NCI-H2227 (cell line): ENCODE data around the gene HORMAD1.
"Not testable (repeated sequence)": the region's sequence is repeated elsewhere in the genome, so short reads cannot be mapped to it uniquely, and the experiment has no call there.

Experiments used
- DNase-seq: peaks from one replicate; lab custom pipeline; 2025; ENCODE audit not compliant: unreplicated experiment; lab: John Stamatoyannopoulos, UW

The HORMAD1 gene, protein sequence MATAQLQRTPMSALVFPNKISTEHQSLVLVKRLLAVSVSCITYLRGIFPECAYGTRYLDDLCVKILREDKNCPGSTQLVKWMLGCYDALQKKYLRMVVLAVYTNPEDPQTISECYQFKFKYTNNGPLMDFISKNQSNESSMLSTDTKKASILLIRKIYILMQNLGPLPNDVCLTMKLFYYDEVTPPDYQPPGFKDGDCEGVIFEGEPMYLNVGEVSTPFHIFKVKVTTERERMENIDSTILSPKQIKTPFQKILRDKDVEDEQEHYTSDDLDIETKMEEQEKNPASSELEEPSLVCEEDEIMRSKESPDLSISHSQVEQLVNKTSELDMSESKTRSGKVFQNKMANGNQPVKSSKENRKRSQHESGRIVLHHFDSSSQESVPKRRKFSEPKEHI

DNA sequence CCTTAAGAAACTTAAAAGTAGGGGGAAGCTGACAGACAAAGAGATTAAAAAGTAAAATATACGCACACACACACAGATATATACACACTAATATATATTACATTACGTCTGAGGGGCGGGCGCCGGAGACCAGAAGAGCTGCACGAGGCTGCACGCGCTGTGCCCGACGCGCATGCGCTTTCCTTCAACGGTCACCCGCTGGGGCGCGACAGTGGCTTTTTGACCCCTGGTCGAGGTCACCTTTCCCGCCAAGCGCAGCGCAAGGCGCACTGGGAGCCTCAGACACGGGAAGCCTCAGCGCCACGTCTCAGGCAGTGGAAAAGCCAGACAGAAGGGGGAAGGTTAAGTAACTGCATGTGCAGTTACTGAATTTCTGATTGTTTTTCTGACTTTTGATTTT is at the start of gene HORMAD1:
HORMAD1 (minus strand) TSS at position 193 of the 400 bp plus-strand sequence. CDS start 1,390 bp downstream, outside the sequence.
- no peak for DNase-seq

DNA sequence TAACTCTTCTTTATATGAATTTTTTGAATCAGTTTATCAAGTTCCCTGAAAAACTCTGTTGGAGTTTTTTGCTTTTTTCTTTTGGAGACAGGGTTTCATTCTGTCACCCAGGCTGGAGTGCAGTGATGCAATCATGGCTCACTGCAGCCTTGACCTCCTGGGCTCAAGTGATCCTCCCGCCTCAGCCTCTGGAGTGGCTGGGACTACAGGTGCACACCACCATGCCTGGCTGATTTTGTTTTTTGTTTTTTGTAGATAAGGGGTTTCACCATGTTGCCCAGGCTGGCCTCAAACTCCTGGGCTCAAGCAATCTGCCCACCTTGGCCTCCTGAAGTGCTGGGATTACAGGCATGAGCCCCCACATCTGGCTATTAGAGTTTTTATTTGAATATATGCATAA is 47.0 kb upstream of the HORMAD1 start:
- not testable (repeated sequence) for DNase-seq

DNA sequence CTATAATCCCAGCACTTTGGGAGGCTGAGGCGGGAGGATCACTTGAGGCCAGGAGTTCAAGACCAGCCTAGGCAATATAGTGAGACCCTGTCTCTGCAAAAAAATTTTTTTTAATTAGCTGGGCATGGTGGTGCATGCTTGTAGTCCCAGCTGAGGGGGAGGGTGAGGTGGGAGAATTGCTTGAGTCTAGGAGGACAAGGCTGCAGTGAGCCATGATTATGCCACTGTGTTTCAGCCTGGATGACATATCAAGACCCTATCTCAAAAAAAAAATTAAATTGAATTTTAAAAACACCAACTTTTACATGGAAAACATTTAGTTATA is 45.2 kb upstream of the HORMAD1 start:
- not testable (repeated sequence) for DNase-seq

DNA sequence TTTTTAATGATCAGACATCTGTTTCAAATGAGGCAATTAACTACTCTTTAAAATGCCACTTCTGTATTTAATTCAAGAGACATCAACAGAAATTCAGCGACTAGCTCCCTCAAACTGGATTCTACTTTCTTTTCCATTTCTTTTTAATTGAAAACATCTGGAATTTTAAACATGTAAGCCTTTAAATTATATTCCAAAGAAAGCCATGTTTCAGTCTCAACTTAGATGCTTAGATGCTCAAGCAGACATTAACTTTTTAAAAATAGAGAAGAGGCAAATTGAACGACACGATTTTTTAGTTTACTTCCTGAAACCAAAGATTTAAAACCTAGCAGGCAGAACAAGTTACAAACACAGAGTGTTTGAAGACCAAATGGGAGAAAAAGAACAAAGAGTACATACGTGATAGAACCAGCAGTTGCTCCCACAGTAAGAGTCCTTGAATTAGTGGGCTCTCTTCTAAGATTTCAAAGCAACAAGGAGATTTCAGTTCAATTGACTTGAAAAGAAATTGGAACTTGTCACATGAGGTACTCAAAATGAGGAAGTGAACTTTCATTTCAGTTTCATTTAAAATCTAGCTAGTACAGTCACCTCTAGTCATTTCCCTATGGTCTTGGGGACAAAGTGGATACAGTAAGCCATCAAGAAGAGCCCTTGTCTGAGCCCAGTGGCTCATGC is 44.7 kb upstream of the HORMAD1 start, which contains the start of gene CTSS:
CTSS (minus strand) TSS at position 483 of the 681 bp plus-strand sequence. CDS start 1,015 bp downstream, outside the sequence.
- DNase-seq, result no peak

DNA sequence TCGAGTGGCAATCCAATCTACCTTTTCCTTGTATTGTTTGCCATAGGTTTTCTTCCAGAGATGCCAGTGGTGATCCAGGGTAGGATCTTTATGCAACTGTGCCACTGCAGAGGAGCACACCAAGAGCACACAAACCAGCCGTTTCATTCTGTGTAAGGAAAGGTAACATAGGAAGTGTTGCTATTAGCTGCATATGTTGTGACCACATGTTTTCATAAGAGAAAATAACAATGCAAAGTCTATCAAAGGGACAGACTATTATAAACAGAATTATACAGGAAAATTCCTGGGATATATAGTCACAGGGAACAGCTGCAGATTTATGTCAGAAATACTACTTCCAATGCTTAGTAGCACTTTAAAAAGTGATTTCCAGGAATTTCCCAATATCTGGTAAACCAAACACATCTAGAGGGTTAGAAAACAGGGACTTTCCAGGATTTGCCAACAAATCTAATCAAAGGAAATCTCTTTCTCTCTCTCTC is 44.0 kb upstream of the HORMAD1 start:
- DNase-seq, result no peak

DNA sequence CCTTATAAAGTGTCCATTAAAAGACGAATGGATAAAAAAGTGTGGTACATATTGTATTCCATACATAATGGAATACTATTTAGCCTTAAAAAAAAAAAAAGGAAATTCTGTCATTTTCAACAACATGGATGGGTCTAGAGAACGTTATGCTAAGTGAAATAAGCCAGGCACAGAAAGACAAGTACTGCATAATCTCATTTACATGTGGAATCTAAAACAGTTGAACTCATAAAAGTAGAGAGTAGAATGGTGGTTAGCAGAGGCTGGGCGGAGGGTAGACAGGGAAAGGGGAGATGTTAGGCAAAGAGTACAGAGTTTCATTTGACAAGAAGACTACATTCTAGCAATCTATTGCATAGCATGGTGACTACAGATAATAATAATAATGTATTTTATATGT is 42.3 kb upstream of the HORMAD1 start:
- no peak for DNase-seq

DNA sequence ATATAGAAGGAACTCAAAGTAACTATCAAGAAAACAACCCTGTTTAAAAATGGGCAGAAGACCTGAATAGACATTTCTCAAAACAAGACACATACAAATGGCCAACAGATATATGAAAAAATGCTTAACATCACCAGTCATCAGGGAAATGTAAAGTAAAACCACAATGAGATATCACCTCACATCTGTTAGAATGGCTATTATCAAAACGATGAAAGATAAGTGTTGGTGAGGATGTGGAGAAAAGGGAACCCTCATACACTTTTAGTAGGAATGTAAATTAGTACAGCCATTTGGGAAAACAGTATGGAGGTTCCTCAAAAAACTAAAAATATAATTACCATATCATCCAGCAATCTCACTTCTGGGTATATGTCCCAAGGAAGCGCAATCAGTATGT is 41.9 kb upstream of the HORMAD1 start:
- no peak for DNase-seq

DNA sequence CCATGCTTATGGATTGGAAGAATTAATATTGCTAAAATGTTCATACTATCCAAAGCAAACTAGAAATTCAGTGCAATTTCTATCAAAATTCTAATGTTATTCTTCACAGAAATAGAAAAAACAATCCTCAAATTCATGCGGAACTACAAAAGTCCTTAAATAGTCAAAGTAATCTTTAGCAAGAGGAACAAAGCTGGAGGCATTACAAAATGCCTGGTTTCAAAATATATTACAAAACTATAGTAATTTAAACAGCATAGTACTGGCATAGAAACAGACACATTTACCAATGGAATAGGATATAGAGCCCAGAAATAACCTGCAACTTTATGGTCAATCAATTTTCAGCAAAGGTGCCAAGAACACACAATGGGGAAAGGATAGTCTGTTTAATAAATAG is 41.1 kb upstream of the HORMAD1 start:
- DNase-seq, result no peak

DNA sequence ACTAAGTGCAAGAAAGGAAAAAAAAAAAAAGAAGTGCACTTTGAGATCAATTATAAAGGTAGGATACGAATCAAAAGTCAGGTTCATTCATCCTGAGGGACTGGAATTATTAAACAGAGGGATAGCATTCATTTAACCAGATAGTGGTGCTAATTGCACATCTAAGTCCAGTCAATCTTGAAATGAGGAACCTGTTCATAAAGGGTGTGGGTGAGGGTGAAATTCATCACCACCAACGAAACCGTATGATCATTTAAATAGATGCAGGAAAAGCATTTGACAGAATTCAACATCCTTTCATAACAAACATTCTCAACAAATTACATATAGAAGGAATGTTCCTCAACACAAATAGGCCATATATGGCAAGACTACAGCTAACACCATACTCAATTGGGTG is 39.3 kb upstream of the HORMAD1 start:
- DNase-seq, result no peak

DNA sequence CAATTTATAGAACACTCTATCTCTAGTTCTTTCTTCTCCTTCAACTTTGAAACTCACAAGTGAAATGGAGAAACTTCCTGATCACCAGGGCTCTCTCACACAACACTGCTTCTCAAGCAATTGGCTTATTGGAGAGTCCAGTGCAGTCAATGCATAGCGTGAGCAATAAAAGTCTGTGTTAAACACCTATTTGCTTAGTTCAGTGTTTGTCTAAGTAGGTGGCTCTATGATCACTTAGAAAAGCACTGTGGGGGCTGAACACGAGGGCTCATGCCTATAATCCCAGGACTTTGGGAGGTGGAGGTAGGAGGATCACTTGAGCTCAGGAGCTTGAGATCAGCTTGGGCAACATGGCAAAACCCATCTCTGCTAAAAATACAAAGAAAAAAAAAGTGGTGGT is 32.7 kb upstream of the HORMAD1 start:
- DNase-seq, result no peak

DNA sequence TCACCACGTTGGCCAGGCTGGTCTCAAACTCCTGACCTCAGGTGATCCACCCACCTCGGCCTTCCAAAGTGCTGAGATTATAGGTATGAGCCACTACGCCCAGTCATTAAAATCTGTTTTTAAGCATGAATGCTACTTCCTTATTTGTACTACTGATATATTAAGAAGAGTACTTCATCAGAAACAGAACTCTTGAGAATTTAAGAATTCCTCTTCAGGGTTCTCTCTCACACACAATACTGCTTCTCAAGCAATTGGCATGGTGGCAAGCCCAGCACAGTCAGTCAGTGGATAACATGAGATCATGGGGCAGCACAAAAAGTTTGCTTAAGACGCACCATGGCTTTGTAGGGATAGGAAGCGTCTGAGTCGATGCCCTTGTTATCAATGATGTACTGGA is 30.7 kb upstream of the HORMAD1 start:
- DNase-seq, result no peak

DNA sequence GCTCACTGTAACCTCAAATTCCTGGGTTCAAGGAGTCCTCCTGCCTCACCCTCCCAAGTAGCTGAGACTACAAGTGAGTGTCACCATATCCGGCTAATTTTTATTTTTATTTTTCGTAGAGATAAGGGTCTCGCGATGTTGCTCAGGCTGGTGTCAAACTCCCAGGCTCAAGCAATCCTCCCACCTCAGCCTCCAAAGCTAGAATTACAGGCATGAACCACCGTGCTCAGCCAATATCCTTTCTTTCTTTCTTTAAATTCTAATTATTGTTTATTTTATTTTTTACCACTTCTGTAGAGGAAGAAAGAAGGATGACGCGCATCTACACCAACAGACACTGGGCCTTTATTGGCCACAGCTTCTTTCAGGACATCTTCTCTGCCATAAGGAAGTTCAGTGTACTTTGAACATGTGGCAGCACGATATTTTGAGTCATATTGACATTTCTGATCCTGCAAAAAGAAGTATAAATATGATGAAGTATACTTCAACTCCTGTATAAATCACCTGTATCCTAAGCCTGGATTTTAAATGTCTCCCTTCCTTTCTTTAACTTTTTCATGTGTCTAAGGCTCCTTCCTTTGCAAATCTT is 29.1 kb upstream of the HORMAD1 start:
- no peak for DNase-seq

DNA sequence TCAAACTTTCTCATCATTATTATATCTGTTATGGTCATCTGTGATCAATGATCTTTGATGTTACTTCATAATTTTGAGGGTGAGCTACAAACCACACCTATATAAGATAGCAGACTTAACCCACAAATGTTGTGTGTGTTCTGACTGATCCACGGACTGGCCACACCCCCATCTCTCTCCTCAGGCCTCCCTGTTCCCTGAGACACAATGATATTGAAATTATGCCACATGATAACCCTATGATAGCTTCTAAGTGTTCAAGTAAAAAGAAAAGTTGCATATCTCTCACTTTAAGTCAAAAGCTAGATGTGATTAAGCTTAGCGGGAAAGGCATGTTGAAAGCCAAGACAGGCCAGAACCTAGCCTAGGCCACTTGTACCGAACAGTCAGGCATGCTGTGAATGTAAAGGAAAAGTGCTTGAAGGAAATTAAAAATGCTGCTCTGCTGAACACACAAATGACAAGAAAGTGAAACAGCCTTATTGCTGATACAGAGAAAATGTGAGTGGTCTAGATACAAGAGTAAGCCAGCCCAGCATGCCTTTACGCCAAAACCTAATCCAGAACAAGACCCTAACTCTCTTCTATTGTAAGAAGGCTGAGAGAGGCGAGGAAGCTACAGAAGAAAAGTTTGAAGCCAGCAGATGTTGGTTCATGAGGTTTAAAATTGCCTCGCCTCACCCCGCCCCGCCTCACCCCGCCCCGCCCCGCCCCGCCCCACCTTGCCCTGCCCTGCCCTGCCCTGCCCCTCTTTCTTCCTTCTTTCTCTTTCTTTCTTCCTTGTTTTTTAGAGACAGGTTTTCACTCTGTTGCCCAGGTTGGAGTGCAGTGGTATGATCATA is 28.4 kb upstream of the HORMAD1 start:
- DNase-seq, result no peak

DNA sequence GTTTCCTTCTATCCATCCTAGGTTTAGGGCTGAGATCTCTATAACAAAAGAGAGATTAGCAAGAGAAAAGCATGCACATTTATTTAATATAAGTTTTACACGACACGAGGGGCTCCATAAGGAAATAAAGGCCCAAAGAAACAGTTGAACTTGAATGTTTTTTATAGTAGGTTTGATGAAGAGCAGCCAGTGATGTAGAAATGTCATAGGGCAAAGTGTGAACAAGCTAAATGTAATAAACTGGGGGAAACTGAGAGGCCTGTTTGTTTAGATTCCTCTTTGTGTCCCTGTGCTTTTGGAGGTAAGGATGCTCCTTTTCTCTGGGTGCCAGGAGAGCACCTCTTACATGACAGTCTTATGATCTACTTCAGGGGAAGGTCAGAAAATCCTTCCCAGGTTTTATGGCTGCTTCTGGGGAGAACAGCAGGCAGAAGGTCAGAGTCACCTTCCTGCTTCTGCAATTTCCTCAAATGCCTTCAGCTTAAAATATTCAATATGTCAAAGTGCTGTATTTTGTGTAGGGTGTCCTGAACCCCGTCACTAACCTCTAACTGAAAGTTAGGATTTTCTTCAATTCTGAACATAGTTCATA is 9.5 kb upstream of the HORMAD1 start:
- no peak for DNase-seq

DNA sequence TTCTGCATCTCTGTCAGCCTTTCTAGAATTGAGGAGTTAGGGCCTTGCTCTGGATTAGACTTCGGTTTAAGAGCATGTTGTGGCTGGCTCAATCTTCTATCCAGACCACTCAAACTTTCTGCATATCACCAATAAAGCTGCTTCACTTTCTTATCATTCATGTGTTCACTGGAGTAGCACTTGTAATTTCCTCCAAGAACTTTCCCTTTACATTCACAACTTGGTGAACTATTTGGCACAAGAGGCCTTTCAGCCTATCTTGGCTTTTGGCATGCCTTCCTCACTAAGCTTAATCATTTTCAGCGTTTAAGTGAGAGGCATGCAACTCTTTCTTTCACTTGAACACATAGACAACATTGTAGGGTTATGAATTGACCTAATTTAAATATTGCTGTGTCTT is 3.6 kb upstream of the HORMAD1 start:
- DNase-seq, result no peak

DNA sequence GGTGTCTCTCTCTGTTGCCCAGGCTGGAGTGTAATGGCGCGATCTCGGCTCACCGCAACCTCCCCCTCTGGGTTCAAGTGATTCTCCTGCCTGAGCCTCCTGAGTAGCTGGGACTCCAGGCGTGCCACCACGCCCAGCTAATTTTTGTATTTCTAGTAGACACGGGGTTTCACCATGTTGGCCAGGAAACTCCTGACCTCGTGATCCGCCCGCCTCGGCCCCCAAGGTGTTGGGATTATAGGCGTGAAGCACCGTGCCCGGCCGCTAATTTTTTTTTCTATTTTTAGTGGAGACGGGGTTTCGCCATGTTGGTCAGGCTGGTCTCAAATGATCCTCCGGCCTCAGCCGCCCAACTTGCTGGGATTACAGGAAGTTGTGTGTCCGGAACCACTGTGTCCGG is 597 bp downstream of the HORMAD1 start:
- no peak for DNase-seq

DNA sequence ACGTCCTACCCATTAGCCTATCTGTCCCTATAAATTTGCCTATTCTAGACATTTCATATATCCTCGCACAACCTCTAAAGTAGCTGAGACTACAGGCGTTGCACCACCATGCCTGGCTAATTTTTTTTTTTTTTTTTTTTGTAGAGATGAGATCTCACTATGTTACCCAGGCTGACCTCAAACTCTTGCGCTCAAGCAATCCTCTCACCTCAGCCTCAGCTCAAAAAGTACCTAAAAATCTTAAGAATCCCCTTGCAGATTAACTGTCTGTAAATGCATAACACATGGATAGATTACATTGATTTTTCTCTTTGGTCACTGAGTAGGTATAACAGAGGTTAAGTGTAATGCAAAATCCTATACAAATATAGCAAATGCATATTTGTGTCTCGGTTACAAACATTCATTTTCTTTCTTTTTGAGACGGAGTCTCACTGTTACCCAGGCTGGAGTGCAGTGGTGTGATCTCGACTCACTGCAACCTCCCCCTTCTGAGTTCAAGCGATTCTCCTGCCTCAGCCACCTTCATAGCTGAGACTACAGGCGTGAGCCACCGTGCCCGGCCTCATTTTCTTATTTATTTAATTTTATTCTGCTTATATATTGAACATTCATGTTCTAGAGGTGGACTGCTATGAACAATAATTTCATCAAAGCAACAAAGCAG is 2.3 kb downstream of the HORMAD1 start:
- DNase-seq, result no peak

DNA sequence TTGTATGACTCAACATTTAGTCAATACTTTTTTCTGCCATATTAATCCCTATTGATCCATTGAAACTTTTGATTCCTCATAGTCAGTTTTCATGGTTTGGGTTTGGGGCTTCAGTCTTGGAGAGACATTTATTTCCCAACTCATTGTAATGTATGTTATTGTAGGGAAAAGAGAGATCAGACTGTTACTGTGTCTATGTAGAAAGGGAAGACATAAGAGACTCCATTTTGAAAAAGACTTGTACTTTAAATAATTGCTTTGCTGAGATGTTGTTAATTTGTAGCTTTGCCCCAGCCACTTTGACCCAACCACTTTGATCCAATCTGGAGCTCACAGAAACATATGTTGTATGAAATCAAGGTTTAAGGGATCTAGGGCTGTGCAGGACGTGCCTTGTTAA is 11.7 kb downstream of the HORMAD1 start:
- not testable (repeated sequence) for DNase-seq

DNA sequence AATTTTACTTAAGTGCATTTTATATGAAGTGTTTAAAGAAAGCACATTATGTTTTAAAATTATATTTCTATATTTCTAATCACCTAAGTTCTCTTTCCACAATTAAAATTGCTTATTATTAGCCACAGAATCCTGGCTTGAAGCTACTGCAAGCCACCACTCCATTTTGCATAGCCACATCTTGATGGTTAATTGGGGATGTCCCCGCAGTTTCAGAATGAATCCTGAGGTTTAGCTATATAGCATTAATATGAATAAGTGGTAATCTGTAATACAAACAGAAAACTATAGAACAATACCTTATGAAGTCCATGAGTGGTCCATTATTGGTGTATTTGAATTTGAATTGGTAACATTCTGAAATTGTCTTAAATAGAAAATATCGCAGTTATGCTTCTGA is 12.1 kb downstream of the HORMAD1 start:
- no peak for DNase-seq

DNA sequence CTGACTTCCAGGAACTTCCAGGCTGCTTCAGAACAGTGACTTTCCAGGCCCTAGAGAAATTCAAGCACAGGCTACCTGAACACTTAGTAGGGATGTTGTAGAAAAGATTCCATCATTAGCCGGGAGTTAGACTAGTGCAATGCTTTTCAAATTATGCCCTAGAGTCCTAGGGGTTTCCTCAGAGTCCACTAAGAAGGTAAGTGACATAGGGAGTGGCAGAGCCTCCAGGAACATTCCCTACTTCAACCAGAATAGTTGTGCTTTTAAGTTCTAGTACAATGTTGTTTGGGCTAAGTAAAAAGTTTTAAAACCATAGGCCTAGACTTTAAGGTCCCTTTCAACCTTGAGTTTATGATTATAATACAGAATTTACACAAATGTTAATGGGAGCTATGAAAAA is 14.6 kb downstream of the HORMAD1 start:
- no peak for DNase-seq
